ENCODE measurements around the gene RTL5. TPM values are rescaled to one million over a fixed set of nuclear protein-coding genes. Genes with fewer than 3 reads are reported as not detected.

The RTL5 gene
- total RNA-seq = 0.85 and 1.6 TPM in 2 replicates

DNA sequence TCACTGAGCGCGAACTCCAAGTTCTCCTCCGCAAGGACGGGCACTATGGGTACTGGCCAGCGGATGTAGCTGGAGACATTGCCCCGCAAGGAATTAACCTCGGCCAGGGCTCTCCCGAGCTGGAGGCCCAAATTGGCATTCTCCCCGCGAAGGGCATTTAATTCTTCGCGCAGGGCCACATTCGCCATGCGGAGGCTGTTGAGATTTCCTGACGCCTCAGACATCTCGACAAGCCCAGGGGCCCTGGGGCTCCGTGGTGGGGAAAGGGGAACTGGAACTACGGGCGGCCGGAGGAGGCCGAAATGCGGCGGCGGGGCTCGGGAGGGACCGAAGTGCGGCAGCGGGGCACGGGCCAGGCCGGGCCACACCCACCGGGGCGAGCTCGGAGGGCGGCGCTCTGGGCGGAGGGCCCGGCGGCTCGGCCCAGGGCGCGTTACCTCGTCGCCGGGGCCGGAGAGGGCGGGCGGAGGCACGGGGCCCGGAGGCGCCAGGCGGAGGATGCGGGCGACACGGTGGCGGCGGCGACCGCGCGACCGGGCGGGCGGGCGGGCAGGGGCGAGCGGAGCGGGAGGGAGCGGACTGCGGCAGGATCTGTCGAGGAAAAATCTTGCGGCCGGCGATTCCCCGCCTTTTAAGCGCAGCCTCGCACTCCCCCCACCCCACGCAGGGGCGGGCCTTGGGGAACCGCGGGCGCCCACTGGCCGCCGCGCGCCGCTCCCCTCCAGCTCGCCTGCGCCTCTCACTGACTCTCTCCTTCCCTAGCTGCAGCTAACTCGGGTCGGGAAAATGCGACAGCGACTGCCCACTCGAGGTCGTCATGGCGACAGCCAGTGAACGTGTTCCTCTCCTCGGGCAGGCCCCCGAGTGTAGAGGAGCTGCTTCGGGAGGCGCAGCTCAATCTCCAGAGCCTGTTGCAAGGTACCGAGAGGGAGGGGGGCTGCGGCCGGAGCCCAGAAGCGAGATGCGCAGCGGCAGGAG lies at the start of gene RTL5:
Gene RTL5 (minus strand): TSS at position 599 of the 978 bp plus-strand sequence.

Other genes starting within 250 kb of the RTL5 start
- 0.14 and 0.28 TPM in 2 replicates for gene NHSL2, start 221.1 kb downstream of the RTL5 start, total RNA-seq
- 17.9 and 22.2 TPM in 2 replicates for gene PIN4, start 49.8 kb upstream of the RTL5 start, total RNA-seq
- gene ERCC6L, start 107.1 kb upstream of the RTL5 start, total RNA-seq = 0.28 TPM in 2 replicates
- 870 and 1,187 TPM in 2 replicates for gene RPS4X, start 145.3 kb upstream of the RTL5 start, total RNA-seq
- not detected in 2 replicates for gene CITED1, start 174.0 kb upstream of the RTL5 start, total RNA-seq

Data from smooth muscle cell of bladder (primary cell).